HepG2 (cell line): ENCODE data around the gene NDST1. TPM values are rescaled to one million over a fixed set of nuclear protein-coding genes. Genes with fewer than 3 reads are reported as not detected.

Experiments used
- ATAC-seq: fragments of 200-7000 bp; cut with Tn5 transposase; 3 replicates; pipeline ENCODE4 v1.9.1; 2020; ENCODE audit warnings: mild to moderate bottlenecking, moderate library complexity
- BruUV-seq: library from RNA; stranded (reverse); fragments of 400-500 nt; replicated peaks from 2 replicates; lab custom pipeline; 2021; lab: Mats Ljungman, UMichigan
- CTCF ChIA-PET: fragments of 300-600 bp; formaldehyde crosslinking; extraction: SDS; loops from one replicate; lab custom pipeline; 2021; ENCODE audit warnings: low total read pairs, inconsistent platforms, low intra/inter-chr PET ratio; lab: Yijun Ruan, JAX
- POLR2A ChIA-PET: fragments of 350-600 bp; sonication (Branson Sonifier 250); formaldehyde crosslinking; loops from one replicate; lab custom pipeline; 2020; ENCODE audit warnings: antibody characterized with exemption, inconsistent platforms; lab: Yijun Ruan, JAX
- DNase-seq: peaks from one replicate; pipeline ENCODE4 v3.0.0-alpha.2; 2015; ENCODE audit warnings: low spot score
- FAIRE-seq: peaks from 3 replicates; lab custom pipeline; 2011; peaks lifted over from hg19 to GRCh38; lab: Jason Lieb, UNC
- H2AFZ ChIP-seq: one replicate; pipeline ENCODE4 v1.6.1; 2011; ENCODE audit warnings: low read length, inconsistent platforms
- H3K27ac ChIP-seq: fragments of 300-600 bp; 3 replicates; pipeline ENCODE4 v1.8.0; 2011; ENCODE audit warnings: mixed run types, mild to moderate bottlenecking, mixed read lengths, low read length, inconsistent platforms; ENCODE audit not compliant: insufficient read depth; ENCODE audit errors: extremely low read length
- H3K27me3 ChIP-seq, 2 experiments: fragments of 200-600 bp in 1 of 2; 2 replicates in 1 of 2; 3 replicates in 1 of 2; pipeline versions ENCODE4 v1.6.0 to v1.8.0; 2011; ENCODE audit warnings: low read length in 2 of 2, mild to moderate bottlenecking in 2 of 2, moderate library complexity in 2 of 2, inconsistent platforms in 1 of 2; ENCODE audit not compliant: insufficient read depth in 2 of 2, control insufficient read depth in 1 of 2
- H3K36me3 ChIP-seq, 2 experiments: fragments of 200-600 bp in 1 of 2; replicated peaks in 1 of 2; 2 replicates in 1 of 2; 3 replicates in 1 of 2; pipeline versions ENCODE4 v1.5.1 to v1.8.0; 2011; ENCODE audit warnings: low read length in 2 of 2, inconsistent platforms in 1 of 2; ENCODE audit not compliant: insufficient read depth in 2 of 2, control insufficient read depth in 1 of 2
- H3K4me1 ChIP-seq: 2 replicates; pipeline ENCODE4 v1.5.1; 2012; ENCODE audit warnings: low read length, inconsistent platforms; ENCODE audit not compliant: insufficient read depth
- H3K4me2 ChIP-seq: 2 replicates; pipeline ENCODE4 v1.6.0; 2011; ENCODE audit warnings: low read depth, low read length, inconsistent platforms
- H3K4me3 ChIP-seq, 3 experiments: fragments of 200-600 bp in 1 of 3; sonication (generic), shearing (Covaris generic) in 1 of 3; replicated peaks in 1 of 3; 2 replicates each; pipeline ENCODE4 v1.5.1; 2011 to 2016; ENCODE audit warnings: low read length in 3 of 3, inconsistent platforms in 2 of 3, low read depth in 2 of 3, mild to moderate bottlenecking in 2 of 3, control low read depth in 1 of 3, mixed read lengths in 1 of 3; ENCODE audit not compliant: insufficient read depth in 1 of 3
- H3K79me2 ChIP-seq: one replicate; pipeline ENCODE4 v1.6.1; 2011; ENCODE audit warnings: low read length, inconsistent platforms; ENCODE audit not compliant: insufficient read depth
- H3K9ac ChIP-seq: 2 replicates; pipeline ENCODE4 v1.6.0; 2011; ENCODE audit warnings: mild to moderate bottlenecking, low read depth, low read length, inconsistent platforms; ENCODE audit not compliant: insufficient read depth
- H3K9me3 ChIP-seq: 2 replicates; pipeline ENCODE4 v1.5.1; 2012; ENCODE audit warnings: mild to moderate bottlenecking, low read length
- H4K20me1 ChIP-seq: 2 replicates; pipeline ENCODE4 v1.6.0; 2011; ENCODE audit warnings: inconsistent platforms, mild to moderate bottlenecking, low read length, moderate library complexity; ENCODE audit not compliant: insufficient read depth
- AKAP8 ChIP-seq: sonication (generic); formaldehyde crosslinking; IDR thresholded peaks from 2 replicates; pipeline ENCODE4 v1.5.1; 2020; ENCODE audit warnings: mild to moderate bottlenecking, missing genetic modification reagents
- ATAD3A ChIP-seq: sonication (generic); formaldehyde crosslinking; IDR thresholded peaks from 2 replicates; pipeline ENCODE4 v1.4.0; 2020; ENCODE audit warnings: missing genetic modification reagents
- HDAC2 ChIP-seq: sonication (generic); formaldehyde crosslinking; IDR thresholded peaks from 2 replicates; pipeline ENCODE4 v1.4.0; 2020; ENCODE audit warnings: missing genetic modification reagents
- LBX2 ChIP-seq: sonication (generic); formaldehyde crosslinking; IDR thresholded peaks from 2 replicates; pipeline ENCODE4 v1.5.0; 2020; ENCODE audit warnings: missing genetic modification reagents, mild to moderate bottlenecking, borderline replicate concordance
- MBD4 ChIP-seq: IDR thresholded peaks from 2 replicates; pipeline ENCODE4 v1.6.1; 2012; ENCODE audit warnings: low read length, inconsistent platforms, borderline replicate concordance
- NR0B2 ChIP-seq: sonication (generic); formaldehyde crosslinking; IDR thresholded peaks from 2 replicates; pipeline ENCODE4 v1.4.0; 2020; ENCODE audit warnings: mild to moderate bottlenecking, missing genetic modification reagents
- NR2C2 ChIP-seq: sonication (generic); formaldehyde crosslinking; IDR thresholded peaks from 2 replicates; pipeline ENCODE4 v1.4.0; 2020; ENCODE audit warnings: missing genetic modification reagents, mild to moderate bottlenecking, moderate library complexity, borderline replicate concordance
- POGZ ChIP-seq: sonication (generic); formaldehyde crosslinking; IDR thresholded peaks from 2 replicates; pipeline ENCODE4 v1.4.0; 2020; ENCODE audit warnings: mild to moderate bottlenecking, missing genetic modification reagents
- PTBP1 ChIP-seq: fragments of 200-400 bp; formaldehyde crosslinking; IDR thresholded peaks from 2 replicates; pipeline ENCODE4 v1.6.1; 2018; ENCODE audit warnings: low read length, low read depth; ENCODE audit not compliant: poor library complexity, severe bottlenecking
- RARA ChIP-seq: IDR thresholded peaks from 2 replicates; pipeline ENCODE4 v1.6.1; 2016; ENCODE audit warnings: missing genetic modification reagents, missing compliant biosample characterization
- TFAP4 ChIP-seq: sonication (generic); IDR thresholded peaks from 2 replicates; pipeline ENCODE4 v1.6.1; 2016; ENCODE audit warnings: low read depth, borderline replicate concordance
- ZFP41 ChIP-seq: sonication (generic); formaldehyde crosslinking; IDR thresholded peaks from 2 replicates; pipeline ENCODE4 v1.4.0; 2020; ENCODE audit warnings: mild to moderate bottlenecking, missing genetic modification reagents, borderline replicate concordance
- ZFP82 ChIP-seq: sonication (generic); formaldehyde crosslinking; IDR thresholded peaks from 2 replicates; pipeline ENCODE4 v1.5.1; 2020; ENCODE audit warnings: mild to moderate bottlenecking, missing genetic modification reagents, borderline replicate concordance
- ZNF205 ChIP-seq: IDR thresholded peaks from 2 replicates; pipeline ENCODE4 v1.6.1; 2018; ENCODE audit warnings: missing biosample characterization, missing genetic modification reagents
- ZNF616 ChIP-seq: sonication (generic); formaldehyde crosslinking; IDR thresholded peaks from 2 replicates; pipeline ENCODE4 v1.5.0; 2020; ENCODE audit warnings: low read depth, mild to moderate bottlenecking, missing genetic modification reagents
- ZNF687 ChIP-seq: sonication (generic); formaldehyde crosslinking; IDR thresholded peaks from 2 replicates; pipeline ENCODE4 v1.5.1; 2020; ENCODE audit warnings: mild to moderate bottlenecking, missing genetic modification reagents, moderate library complexity
- ZNF766 ChIP-seq: sonication (generic); formaldehyde crosslinking; IDR thresholded peaks from 2 replicates; pipeline ENCODE4 v1.5.0; 2020; ENCODE audit warnings: missing genetic modification reagents, borderline replicate concordance
- WGBS: methylation state at CpG from one replicate; pipeline ENCODE4 v1.1.6; 2017; ENCODE audit warnings: low lambda C conversion rate; 5-methylcytosine and 5-hydroxymethylcytosine counted together
- in situ Hi-C: cut with HindIII; loops from 2 replicates; pipeline ENCODE4 v1.10.0; 2017; ENCODE audit warnings: low pct_unique_long_range_greater_than_20kb; ENCODE audit not compliant: extremely low pct_ligation_motif_present
- intact Hi-C: fragments of 100-400 bp; cut with micrococcal nuclease; formaldehyde crosslinking; loops from one replicate; pipeline ENCODE4 v1.10.0; 2022; ENCODE audit not compliant: unreplicated experiment
- polyA plus RNA-seq, 8 experiments: library from polyadenylated mRNA; depleted of rRNA in 3 of 8; stranded (reverse) in 7 of 8; unstranded in 1 of 8; fragments of >200 nt; fragmentation: Illumina TruSeq in 4 of 8; extraction: Trizol in 4 of 8; gene quantifications; 2 replicates each; pipeline versions ENCODE4 v1.2.1 to v1.2.3, GENCODE V29; 2011 to 2016; ENCODE audit warnings: low read depth in 4 of 8, missing spikeins in 1 of 8, mixed read lengths in 1 of 8; ENCODE audit not compliant: insufficient read depth in 1 of 8
- total RNA-seq, 5 experiments: library from RNA; depleted of rRNA; stranded (reverse); fragments of >200 nt; fragmentation: Illumina TruSeq; extraction: Trizol; gene quantifications; 2 replicates each; pipeline ENCODE4 v1.2.3, GENCODE V29; 2016; ENCODE audit warnings: low read depth in 1 of 5

Gene NDST1
- total and polyA plus RNA-seq, 2 of the 13 experiments (the other 11 are each of a cell fraction or from before 2014, with no cell fraction given): 23.8 to 26.2 TPM

- peaks cover 5% of the 10 kb centered on the region for H4K20me1 ChIP-seq
- peaks cover 87% of the 10 kb centered on the region for H3K4me1 ChIP-seq
- intact Hi-C loops: loop anchor here (1.0 to 2.0 kb wide), 3 partner anchors 20 to 64 kb away; no protein-coding TSS in a partner anchor
- WGBS: 12% methylated on average over 14 of the region's 14 CpGs
- peaks cover 2 to 52% of the 10 kb centered on the region in 2 experiments; a peak in 3 of 5 replicates for H3K36me3 ChIP-seq
- H3K4me3 ChIP-seq: peak overlapping the region in 1 of 3 experiments; percentile 30; a peak in 1 of 6 replicates
- H3K9ac ChIP-seq: peak overlapping the region; percentile 54
- POLR2A ChIA-PET: interaction anchor here (0.7 to 6.3 kb wide), 22 partner anchors 9 to 110 kb away, joined by 3 to 86 read pairs (median 6); partner anchors contain the start of genes CD74, NDST1 and RPS14
- no peak overlapping the region for H2AFZ ChIP-seq
- FAIRE-seq (peak; percentile 96), DNase-seq (peak; percentile 98), ATAC-seq (peak; percentile 92)
- peak overlapping the region; percentile 84 for H3K27ac ChIP-seq
- peak overlapping the region; percentile 69 for H3K4me2 ChIP-seq
- CTCF ChIA-PET: interaction anchor here (1.5 to 2.9 kb wide), 4 partner anchors 12 to 64 kb away, joined by 3 to 18 read pairs (median 12); no protein-coding TSS in a partner anchor
- in situ Hi-C loops: loop anchor here (5.0 kb wide), 2 partner anchors 35 to 65 kb away; no protein-coding TSS in a partner anchor
- H3K27me3 ChIP-seq: no peaks in the 10 kb centered on the region
- H3K9me3 ChIP-seq: no peaks in the 10 kb centered on the region
- TSS peak; percentile 41 for BruUV-seq
- peaks cover 65% of the 10 kb centered on the region for H3K79me2 ChIP-seq
- no peak for TF ChIP-seq LBX2 (CRISPR knock-in tag)
- TF ChIP-seq ATAD3A (CRISPR knock-in tag): no peak
- no peak for TF ChIP-seq NR0B2 (CRISPR knock-in tag)
- peak; percentile 99 for TF ChIP-seq ZNF205
- TF ChIP-seq NR2C2 (CRISPR knock-in tag): peak; percentile 86
- TF ChIP-seq ZFP41 (CRISPR knock-in tag): no peak
- 0 out of 2 replicates have a peak, but pooled peaks have one; percentile 43 for TF ChIP-seq ZFP82
- peak; percentile 92 for TF ChIP-seq ZNF687 (CRISPR knock-in tag)
- peak; percentile 97 for TF ChIP-seq RARA (CRISPR knock-in tag)
- TF ChIP-seq ZNF766 (CRISPR knock-in tag): no peak
- TF ChIP-seq TFAP4: peak; percentile 85
- no peak for TF ChIP-seq PTBP1
- TF ChIP-seq ZNF616: no peak
- peak; percentile 82; the same call in 1 of the 2 replicates for TF ChIP-seq MBD4
- peak; percentile 77 for TF ChIP-seq POGZ
- TF ChIP-seq HDAC2 (CRISPR knock-in tag): peak; percentile 99
- peak; percentile 92; the same call in 1 of the 2 replicates for TF ChIP-seq AKAP8 (CRISPR knock-in tag)
Observed at GRCh38 chr5:150522504-150523414, 14.8 kb downstream of the NDST1 start.
